Fibroblast of lung (primary cell): ENCODE measurements around the gene FSD2.

ENCODE experiments used
- EZH2 ChIP-seq: IDR thresholded peaks from 2 replicates; pipeline ENCODE4 v1.5.1; 2012; ENCODE audit warnings: low read length, control low read depth, mild to moderate bottlenecking; ENCODE audit errors: missing control alignments
- TF ChIP-seq, protein P1 (sequence below), 2 donors: IDR thresholded peaks in 1 of 2; conservative IDR thresholded peaks in 1 of 2; 1 replicate in 1 of 2; 2 replicates in 1 of 2; pipeline ENCODE4 v1.5.1; 2011 to 2012; ENCODE audit warnings: low read length in 2 of 2, control low read depth in 1 of 2, inconsistent platforms in 1 of 2, low read depth in 1 of 2, mild to moderate bottlenecking in 1 of 2

DNA sequence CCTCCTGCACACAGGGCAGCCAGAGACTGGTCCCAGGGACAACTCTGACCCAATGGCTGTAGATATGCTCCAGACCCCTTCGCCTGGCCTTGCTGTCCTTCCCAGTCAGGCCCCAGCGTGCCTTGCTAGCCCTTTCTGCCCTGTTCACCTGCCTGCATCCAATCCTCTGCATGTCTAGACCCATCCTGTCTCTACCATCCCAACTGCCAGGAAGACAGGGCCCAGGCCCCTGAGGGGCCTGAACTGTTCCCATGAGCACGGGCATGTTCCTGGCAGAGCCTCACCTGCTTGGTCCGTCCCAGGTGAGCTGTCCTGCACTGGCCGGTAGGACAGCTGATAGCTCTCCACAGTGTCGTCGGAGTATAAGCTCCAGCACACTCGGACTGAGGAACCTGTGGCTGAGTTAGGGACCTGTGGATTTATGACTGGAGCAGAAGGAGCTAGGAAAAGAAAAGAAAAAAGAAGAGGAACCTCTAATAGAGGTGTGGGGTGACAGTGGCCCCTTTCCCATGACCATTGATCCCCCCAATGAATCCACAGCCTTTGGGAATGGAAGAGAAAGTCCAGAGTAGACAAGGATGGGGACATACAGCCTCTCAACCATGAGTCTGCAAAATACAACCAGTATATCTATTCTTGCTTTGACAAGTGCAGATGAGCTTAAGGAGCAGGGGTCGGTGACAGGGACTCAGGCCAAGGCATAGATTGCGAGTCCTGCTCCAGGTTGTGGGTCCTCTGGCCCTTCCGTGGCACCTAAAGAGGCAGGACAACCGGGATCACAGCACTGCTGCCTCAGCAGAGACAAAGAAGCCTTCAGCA, 33.9 kb downstream of the FSD2 start:
- TF ChIP-seq, protein P1, sequence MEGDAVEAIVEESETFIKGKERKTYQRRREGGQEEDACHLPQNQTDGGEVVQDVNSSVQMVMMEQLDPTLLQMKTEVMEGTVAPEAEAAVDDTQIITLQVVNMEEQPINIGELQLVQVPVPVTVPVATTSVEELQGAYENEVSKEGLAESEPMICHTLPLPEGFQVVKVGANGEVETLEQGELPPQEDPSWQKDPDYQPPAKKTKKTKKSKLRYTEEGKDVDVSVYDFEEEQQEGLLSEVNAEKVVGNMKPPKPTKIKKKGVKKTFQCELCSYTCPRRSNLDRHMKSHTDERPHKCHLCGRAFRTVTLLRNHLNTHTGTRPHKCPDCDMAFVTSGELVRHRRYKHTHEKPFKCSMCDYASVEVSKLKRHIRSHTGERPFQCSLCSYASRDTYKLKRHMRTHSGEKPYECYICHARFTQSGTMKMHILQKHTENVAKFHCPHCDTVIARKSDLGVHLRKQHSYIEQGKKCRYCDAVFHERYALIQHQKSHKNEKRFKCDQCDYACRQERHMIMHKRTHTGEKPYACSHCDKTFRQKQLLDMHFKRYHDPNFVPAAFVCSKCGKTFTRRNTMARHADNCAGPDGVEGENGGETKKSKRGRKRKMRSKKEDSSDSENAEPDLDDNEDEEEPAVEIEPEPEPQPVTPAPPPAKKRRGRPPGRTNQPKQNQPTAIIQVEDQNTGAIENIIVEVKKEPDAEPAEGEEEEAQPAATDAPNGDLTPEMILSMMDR (conservative IDR thresholded peaks at IDR 0.05 in 1 of 2, IDR thresholded peaks at IDR 0.05 in 1 of 2; ENCODE audit: low read depth in 1 of 2, low read length in 2 of 2) = no peak
- TF ChIP-seq EZH2 = no peak
